Fibroblast of the aortic adventitia (primary cell): ENCODE measurements around the gene ASS1. TPM values are rescaled to one million over a fixed set of nuclear protein-coding genes. Genes with fewer than 3 reads are reported as not detected.

Experiments
- DNase-seq: peaks from one replicate; pipeline ENCODE4 v3.0.0-alpha.2; 2010; ENCODE audit warnings: low read depth
- H3K4me3 ChIP-seq: 2 replicates; pipeline ENCODE4 v1.5.1; 2011; ENCODE audit warnings: low read depth, mild to moderate bottlenecking, control low read depth, low read length, moderate library complexity
- CTCF ChIP-seq: IDR thresholded peaks from 2 replicates; pipeline ENCODE4 v1.5.1; 2011; ENCODE audit warnings: mild to moderate bottlenecking, low read length, control low read depth, inconsistent platforms; ENCODE audit not compliant: insufficient read depth
- total RNA-seq: library from RNA; depleted of rRNA; stranded (reverse); fragments of >200 nt; gene quantifications from 2 replicates; pipeline ENCODE4 v1.2.3, GENCODE V29; 2012; ENCODE audit warnings: low replicate concordance

The ASS1 gene
- total RNA-seq, 1 donor: 73.1 TPM

GRCh38 chr9:130448035-130448624 lies 3.4 kb downstream of the ASS1 start:
- DNase-seq: no peak
- H3K4me3 ChIP-seq: no peak overlapping the region
- no peak for TF ChIP-seq CTCF

- no peak for DNase-seq
- TF ChIP-seq CTCF: no peak
- no peak overlapping the region for H3K4me3 ChIP-seq
Measured at GRCh38 chr9:130448771-130449603, 4.2 kb downstream of the ASS1 start.

GRCh38 chr9:130450344-130451003 lies 5.7 kb downstream of the ASS1 start:
- TF ChIP-seq CTCF: no peak
- no peak overlapping the region for H3K4me3 ChIP-seq
- DNase-seq: no peak

GRCh38 chr9:130451004-130451390 lies 6.2 kb downstream of the ASS1 start:
- no peak for TF ChIP-seq CTCF
- no peak overlapping the region for H3K4me3 ChIP-seq
- no peak for DNase-seq

- DNase-seq: peak; percentile 97
- H3K4me3 ChIP-seq: no peak overlapping the region
- peak; percentile 68 for TF ChIP-seq CTCF
Measured at GRCh38 chr9:130451509-130452388, 7.0 kb downstream of the ASS1 start.

- H3K4me3 ChIP-seq: no peak overlapping the region
- DNase-seq: no peak
- no peak for TF ChIP-seq CTCF
Measured at GRCh38 chr9:130452835-130453234, 8.1 kb downstream of the ASS1 start.
